GM18526 (cell line): Measurements from ENCODE around the gene RNU1-2.

ENCODE experiments used
- POLR2A ChIP-seq: IDR thresholded peaks from 3 replicates; pipeline ENCODE4 v1.6.1; 2011; ENCODE audit not compliant: insufficient read length; ENCODE audit errors: extremely low read depth

RNU1-2 gene

GRCh38 chr1:16927711-16928485 lies 32.1 kb downstream of the RNU1-2 start:
- TF ChIP-seq POLR2A = no peak

DNA sequence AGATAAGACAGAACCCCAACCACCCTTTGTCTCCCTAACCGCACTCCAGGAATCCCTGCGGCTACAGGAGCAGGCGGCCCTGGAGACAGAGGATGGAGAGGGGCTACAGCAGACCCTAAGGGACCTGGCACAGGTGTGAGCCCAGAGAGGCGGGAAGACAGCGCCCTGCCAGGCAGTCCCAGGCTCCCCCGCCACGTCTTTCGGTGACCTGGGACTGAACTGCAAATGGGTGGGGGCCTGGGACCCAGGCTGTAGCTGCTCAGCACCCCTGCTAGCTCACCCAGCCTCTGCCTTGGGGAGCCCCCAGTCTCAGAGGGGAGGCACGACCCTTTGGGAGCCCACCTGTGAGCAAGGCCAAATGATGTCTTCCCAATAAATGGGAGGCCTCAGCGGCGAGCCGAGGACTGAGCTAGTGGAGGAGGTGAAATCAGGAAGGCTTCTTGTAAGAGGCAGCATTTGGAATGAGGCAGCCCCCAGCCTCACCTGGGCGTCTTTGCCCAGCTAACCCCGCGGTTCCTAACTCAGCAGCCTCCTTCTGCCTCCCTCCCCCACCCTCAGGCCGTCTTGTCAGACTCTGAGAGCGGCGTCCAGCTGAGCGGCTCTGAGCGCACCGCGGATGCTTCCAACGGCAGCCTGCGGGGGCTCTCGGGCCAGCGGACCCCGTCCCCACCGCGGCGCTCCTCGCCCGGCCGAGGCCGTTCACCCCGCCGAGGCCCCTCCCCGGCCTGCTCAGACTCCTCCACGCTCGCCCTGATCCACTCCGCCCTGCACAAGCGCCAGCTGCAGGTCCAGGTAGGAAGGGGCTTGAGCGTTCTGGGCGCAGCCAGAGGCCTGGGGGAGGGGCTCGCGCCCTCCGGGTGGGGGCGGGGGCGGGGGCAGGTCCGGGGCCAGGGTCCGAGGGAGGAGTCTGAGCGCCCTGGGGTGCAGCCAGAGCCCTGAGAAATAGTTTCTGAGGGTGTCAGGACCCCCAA lies 42.9 kb downstream of the RNU1-2 start:
- no peak for TF ChIP-seq POLR2A

GRCh38 chr1:16944038-16944437 lies 48.3 kb downstream of the RNU1-2 start:
- no peak for TF ChIP-seq POLR2A
